Occipital lobe (tissue), 2 donors: ENCODE results near the gene MACO1. TPM values are rescaled to one million over a fixed set of nuclear protein-coding genes. Genes with fewer than 3 reads are reported as not detected.
"Not testable (repeated sequence)": the region's sequence is repeated elsewhere in the genome, so short reads cannot be mapped to it uniquely, and the experiment has no call there.

Source experiments
- DNase-seq: peaks from one replicate; lab custom pipeline; 2025; lab: John Stamatoyannopoulos, UW
- total RNA-seq: library from RNA; depleted of rRNA; stranded (reverse); fragments of >200 nt; gene quantifications from one replicate; pipeline ENCODE4 v1.2.3, GENCODE V29; 2014

MACO1 gene
- total RNA-seq, 1 donor from 2014 or later, result 93.7 TPM

DNA sequence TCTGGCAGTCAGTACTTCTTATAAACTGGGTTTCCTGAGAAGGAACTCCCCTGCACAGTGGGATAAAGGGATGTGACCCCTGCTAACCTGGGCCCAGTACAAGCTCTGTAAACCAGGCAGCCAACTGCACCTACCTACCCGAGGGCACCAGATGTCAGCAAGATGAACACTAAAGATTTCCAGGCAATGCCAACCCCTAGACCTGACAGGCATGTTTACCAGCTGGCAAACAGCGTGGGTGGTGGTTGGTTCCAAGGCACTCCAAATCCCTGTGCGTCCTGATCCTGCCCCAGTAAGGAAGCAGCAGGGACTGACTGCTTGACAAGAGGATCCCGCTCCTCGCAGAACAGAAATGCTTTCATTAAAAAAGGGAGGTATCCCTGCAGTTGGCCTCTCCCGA, 7.5 kb upstream of the MACO1 start:
- DNase-seq, result not testable (repeated sequence)

DNA sequence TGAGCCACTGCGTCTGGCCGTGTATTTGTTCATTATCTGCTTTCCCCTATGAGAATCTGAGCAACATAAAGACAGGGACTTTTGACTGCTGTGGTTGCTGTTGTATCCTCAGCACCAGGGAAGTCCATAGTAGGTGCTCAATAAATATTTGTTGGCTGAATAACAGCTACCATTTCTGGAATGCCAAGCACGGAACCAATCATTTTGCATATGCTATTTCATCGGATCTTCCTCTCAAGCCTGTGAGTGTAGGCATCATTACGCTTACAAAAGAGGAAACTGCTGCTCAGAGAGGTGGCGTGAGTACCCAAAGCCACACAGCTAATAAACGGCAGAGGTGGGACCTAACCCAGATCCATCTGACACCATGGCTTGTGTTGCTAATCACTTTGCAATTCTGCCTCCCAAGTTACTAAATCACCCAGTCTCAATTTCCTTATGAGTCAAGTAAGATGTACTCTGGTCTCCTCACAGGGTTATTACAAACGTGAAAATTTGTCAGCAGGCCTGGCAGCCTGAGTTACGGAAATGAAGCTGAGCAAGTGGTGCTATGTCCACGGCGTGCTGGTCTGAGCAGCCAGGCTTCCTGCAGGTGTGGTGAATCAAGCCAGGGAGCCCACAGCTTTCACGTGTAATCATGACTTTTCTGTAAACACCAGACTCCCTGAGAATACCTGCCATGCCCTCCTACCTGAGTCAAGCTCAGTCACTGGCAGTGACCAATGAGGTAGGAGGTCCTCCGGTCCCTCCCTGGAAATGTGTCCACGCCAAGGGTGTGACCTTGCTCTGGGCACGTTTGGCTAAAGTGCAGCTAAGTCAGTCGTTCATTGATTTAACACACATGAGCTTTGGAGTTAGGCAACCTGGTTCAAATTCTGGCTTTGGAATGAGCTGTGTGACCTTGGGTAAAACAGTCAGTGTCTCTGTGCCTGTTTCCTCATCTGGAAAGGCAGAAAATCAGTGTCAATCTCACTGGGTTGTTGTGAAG, 5.3 kb upstream of the MACO1 start:
- DNase-seq, result no peak

DNA sequence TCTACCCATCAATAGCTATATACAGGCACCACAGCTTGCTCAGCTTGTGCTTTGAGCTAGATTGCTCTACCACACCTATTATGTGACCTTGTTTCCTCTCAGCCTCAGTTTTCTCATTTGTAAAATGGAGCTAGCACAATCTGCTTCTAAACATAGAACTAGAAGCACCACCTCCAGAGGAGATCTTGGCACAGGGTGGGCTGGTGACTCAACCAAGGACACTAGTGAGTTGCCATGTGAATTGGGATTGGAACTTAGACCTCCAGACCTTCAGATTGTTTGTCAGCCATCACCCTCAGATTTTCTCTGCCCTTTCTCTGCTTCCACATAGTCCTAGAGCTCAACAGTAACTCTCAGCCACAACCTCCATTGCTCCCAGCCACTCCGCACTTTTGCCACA, 3.0 kb upstream of the MACO1 start:
- no peak for DNase-seq

DNA sequence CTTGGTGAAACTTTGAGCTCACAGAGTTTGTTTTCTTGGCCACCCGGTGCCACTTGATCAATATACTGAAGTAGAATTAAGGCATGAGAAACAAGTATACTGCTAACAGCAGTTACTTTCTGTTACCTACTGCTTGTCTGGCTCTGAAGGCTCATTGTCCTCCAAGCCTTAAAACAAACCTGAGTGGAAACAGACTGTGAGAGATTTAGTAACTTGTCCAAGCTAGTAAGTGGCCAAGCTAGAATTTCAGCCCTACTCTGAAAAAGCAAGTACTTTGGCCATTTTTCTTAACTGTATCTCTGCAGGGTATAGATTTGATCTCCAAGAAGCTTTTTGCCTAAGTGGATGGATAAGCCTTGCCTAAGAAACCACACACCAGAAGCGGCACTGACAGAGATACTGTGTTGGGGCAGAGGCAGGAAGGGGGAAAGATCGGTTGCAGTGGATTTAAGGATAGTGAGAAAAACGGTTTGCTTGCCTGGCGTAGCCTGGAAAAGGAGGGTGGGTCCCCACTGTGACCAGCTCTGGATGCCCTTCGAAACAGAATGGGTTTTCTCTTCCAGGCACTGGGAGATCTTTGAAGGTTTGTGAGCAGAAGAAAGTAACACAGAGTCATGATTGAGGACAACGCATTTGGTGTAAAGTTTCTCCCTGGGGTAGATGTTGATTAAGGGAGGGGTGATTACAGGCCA, 2.1 kb upstream of the MACO1 start:
- no peak for DNase-seq

DNA sequence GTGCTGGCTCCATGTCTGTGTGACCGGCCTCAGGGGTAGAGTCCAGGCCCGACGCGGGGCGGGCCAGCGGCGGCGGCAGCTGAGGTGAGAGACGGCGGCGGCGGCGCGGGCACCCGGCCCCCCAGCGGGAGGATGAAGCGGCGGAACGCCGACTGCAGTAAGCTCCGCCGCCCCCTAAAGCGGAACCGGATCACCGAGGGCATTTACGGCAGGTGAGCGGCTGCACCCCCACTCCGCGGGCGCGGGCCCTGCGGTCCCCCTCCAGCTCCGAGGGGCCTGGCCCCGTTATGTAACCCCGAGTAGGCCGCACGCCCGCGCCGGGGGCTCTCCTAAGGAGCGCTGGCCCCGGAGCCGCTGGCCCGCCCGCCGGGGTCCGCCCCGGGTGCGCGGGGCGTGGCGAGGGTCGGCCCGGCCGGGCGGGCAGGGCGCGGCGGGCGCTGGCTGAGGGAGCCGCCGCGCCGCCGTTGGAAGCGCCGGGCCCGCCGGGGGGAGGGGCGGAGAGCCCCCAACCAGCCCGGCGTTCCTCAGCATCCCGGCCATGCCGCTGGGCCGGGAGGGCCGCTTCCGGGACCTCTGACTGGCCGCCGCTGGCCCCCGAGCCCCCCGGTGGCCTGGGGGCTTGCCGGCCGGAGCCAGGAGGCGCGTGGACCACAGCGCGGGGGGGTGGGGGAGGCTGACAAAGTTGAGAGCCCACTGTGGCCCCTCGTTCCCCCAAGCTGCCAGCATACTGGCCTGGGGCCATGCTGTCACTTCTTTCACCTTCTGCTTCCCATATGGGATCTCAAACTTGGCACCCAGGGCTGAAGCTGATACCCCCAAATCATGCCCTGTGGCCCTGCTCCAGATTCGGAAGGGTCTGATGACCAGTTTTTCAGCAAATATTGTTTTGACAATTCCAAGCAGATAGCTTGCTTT, 527 bp downstream of the MACO1 start:
- no peak for DNase-seq

DNA sequence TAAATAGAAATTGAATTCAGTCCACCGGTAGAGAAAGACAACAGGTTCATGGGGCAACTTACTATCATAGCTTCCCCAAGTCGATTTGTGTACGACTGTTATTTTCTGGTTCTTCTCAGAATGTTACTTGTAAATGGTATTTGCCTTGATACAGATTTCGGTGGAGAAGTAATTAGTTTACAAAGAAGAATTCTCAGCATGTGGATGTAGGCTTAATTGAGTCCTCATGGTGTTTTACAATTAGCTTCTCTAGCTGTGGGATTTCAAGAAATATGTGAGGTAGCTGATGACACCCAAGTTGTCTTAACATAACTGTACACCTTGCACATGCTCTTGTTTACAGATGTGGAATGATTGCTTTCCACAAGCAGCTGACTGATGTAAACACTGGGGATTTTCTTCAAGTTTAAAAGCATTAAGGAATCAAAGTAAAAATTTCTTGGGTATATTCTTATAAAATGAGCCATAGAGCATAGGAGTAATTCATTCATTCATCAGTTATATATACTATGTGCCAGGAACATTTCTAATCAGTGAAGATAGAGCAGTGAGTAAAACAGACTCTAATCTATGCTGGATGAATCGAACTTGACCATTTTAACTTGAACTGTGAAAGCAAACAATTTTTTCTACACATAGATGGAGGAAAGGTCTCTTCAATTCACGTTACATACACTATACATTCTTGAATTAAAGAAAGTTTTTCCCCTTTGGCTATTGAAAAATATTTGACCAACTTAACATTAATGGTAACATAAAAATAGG, 1.4 kb downstream of the MACO1 start:
- no peak for DNase-seq

DNA sequence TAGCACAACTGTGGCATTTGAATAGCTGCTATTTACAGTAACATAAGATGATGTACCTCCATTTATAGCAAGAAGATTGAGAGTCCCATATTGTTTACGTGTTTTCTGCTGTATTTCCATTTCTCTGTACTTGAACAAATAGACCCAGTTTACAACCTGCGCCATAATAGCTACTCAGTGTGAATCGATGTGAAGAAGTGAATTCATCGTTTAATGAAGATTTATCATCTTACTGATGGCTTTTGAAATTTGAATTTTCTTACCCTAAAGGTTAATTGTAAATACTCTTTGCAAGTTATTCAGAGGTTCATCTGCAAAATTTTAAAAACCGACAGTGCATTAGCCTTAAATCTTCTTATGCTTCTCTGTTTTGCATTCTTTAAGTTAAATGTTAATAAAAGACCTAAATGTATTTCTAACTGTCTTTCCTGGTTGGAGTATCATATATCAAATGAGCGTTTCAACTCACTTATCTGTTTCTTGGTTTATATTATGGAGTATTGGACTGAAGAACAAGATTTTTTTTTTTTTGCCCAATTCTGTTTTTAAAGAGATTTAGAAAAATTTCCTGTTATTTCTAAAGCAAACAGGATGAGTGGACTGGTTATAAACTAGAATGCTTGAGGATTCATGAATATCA, 2.2 kb downstream of the MACO1 start:
- no peak for DNase-seq

DNA sequence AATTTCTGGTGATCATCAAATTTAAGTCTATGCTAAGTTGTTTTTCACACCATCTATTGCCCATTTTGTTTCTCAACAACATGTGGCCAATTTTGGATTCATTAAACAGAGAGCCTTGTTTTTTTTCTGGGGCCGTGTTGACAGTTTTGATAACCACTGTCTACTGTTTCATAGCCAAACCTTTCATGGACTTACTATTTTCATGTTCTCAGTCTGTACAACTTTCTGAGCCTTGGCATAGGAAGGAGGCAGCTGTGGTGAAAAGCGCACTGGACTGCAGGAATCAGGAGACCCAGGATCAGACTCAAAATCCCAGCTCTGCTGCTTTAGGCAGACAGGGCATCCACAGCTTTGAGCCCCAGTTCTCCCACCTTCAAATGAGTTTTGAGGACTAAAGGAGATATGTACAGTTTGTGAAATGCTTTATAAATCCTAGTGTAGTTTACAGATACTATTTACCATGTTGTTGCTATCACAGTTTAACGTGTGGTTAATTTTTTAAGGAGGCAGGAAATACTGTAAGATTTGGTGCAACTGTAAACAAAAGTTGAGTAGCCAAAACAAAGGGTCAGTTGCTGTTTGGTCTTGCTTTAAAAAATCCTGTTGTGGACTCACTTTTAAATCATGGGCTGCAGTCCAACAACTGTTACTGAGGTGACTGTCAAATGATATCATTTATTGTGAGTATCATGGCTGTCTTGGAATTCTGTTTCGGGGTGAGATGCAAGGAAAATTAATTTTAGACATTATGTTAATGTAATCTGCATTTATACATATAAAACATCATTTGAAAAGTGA, 2.9 kb downstream of the MACO1 start:
- DNase-seq, result no peak

DNA sequence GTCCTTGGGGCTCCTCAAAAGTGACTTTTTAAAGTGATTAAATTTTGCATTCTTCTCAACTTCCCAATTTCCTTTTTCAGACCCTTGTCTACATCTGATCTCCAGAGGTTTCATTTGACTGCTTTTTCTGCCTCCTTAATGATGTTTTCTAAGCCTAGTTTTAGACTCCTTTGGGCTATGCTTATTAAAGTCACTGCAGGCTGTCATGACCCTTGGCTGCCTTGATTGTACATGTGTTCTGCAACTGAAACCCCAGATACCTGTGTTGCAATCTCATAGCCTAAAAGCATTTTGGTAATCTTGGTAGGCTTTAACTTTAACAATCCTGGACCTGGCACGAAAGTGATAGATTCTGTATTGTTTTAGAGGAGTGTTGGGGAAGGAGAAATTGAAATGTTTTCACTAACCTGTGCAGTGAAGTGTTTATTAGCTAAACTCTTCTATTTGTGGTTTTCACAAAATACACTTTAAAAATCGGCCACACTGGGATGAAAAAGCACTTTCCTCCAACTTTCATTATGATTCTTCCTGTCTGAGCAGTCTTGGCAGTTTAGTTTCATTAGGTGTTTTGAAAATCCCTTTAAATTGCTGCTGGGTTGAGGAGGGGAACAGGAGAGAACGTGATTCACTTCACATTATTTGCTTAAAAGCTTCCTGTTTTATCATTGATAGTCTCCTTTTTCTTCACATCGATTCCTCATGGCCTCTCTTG, 4.9 kb downstream of the MACO1 start:
- DNase-seq, result no peak

DNA sequence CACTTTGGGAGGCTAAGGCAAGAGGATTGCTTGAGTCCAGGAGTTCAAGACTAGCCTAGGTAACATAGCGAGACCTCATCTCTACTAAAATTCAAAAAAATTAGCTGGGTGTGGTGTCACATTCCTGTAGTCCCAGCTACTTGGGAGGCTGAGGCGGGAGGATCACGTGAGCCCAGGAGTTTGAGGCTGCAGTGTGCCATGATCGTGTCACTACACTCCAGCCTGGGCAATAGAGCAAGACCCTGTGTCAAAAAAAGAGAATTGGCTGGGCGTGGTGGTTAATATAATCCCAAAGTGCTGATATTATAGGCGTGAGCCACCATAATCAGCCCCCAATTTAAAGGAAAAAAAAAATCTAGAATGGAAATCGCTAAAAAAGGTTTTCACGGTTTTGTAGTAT, 7.0 kb downstream of the MACO1 start:
- DNase-seq, result no peak

DNA sequence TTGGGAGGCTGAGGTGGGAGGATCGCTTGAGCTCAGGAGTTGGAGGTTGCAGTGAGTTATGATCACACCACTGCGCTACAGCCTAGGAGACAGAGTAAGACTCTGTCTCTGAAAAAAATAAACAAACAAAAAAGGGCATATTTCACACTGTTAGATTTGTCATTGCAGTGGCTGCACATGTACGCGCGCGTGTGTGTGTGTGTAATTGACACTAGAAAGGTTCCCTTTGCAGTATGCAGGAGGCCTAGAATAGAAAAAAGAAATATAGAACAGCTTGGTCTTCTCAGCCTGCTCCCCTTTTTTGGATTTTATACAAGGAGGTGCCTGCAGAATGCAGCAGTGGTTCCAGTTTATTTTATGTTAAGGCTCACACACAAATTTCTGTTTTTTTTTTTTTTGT, 8.6 kb downstream of the MACO1 start:
- no peak for DNase-seq

DNA sequence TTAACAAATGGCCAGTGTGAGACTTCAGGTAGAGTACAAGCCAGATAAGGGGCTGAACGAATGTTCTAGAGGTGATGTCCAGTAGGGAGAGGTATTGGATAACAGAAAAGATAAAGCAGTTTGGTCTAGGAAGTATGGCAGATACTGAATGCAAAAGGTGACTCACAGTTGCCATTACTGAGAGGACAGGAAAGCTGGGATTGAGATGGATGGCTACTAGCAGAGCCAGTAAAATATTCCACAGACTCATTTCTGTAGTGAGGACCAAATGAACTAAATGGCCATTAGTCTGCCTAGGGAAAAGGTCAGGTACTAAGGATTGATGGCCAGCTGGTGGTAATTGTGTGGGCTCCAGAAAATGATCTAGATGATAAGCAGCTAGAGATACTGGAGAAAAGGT, 11.5 kb downstream of the MACO1 start:
- DNase-seq, result no peak

DNA sequence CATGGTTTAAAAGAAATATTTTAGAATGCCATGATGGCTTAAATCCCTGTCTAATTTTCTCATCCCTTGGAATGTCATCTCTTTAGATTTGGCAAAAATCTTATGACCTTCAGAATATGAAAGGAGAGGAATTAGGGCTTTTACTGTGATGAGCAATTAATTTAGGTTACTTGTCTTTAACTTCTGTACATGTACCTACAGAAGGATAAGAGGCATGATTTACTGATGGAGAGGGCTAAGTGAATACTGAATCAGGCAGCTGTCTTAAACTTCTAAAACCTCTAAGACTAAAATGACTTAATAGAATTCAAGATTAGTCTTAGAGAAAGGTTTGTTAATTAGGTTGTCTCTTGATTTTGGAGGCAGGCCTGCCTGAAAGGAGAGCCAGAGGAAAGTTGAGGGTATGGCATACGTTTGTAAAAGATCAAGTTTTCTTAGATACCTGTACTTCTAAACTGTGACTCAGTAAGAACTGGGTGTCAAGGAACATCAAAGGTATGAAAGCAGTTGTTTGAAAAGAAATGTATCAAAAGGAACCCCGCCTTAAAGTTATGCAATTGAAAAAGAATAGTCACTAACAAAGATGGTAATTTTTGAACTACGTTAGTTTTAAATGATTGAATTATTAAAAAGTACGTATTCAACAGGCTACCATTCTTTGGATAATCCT, 12.5 kb downstream of the MACO1 start:
- DNase-seq, result no peak

DNA sequence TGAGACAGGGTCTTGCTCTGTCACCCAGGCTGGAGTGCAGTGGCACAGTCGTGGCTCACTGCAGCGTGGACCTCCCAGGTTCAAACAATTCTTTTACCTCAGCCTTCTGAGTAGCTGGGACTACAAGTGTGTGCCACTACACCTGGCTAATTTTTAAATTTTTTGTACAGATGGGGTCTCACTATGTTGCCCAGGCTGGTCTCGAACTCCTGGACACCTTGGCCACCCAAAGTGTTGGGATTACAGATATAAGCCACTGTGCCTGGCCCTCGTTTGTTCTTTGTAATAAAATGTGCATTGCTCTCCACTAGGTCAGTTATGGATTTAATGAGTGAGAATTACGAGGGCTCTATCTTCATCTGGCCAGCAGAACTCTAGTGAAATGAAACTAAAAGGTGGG, 13.9 kb downstream of the MACO1 start:
- DNase-seq, result not testable (repeated sequence)

DNA sequence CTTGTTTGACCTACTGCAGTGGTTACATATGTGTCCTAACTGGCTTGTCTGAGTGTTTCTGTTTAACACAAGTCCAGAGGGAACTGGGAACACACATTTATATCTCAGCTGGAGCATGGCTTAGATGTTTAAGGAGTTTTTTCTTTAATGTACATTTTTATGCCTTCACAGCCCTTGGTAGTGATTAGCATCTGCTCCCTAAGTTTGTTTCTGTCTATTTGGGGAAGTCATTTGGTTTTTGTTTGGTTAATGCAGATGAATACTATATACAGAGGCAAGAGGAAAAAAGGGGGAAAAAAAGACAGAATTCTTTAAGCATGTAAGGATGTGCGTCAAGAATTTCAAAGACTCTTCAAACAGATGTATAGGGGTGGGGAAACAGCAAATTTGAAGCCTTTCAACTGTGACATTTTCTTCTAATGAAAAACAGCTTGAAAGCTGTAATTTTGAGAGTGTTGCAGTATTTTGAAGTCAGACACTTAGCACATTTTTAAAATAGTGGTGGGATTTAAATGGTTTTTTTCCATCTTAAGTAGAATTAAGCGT, 15.4 kb downstream of the MACO1 start:
- DNase-seq, result no peak

DNA sequence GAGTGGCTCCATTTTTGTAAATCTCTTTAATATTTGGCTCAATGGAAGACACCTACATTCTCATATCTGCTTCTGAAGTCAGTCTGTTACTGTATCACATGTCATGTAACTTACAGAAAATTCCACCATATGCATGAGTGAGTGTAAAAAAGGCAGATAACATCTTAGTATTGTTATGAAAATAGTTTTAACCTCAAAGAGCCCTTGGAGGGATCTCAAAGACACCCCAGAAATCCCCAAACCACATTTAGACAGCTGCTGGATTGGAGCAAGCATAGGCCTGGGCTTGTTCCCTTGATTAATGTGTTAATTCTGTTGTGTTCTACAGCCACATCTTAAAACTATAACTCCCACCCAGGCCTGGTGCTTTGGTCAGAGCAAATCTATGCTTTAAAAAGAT, 16.9 kb downstream of the MACO1 start:
- DNase-seq, result no peak

DNA sequence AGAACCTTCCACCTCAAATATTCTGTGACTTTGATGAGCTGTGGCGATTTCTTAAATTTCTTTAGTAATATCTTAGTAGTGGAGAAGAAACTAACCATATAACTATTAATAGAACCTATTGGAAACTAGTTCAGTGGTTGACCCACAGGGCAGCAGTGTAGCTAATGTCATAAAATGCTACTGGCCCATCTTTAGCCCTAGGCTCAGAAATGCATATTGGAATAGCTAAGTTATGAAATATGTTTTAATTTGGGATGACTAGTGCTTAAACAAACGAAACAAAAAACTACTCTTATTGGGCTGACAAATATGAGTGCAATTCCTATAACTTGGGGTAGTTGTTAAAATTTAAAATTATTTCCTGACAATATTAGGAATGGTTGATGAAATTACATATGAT, 20.2 kb downstream of the MACO1 start:
- no peak for DNase-seq

DNA sequence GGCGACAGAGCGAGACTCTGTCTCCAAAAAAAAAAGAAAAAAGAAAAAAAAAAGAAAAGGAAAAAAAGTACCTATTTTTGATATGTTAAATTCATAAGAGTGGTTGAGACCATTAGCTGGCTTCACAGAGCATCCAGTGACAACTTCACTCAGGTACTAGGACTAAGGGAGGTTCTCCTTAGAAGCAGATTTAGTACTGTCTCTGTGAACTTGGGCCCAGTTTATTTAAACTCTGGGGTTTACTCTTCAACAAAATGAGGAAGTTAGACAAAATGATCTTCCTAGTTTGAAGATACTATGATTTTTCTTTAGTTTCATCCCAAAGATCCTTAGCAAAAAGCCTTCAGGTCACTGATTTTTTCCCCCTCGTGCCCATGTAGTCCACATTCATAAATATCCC, 21.2 kb downstream of the MACO1 start:
- DNase-seq, result no peak
